ENCODE data around the gene CASP6.

GRCh38 chr4:109722357-109722756 is 19.1 kb upstream of the CASP6 start:
- TF ChIP-seq CTCF (IDR thresholded peaks at IDR 0.05) (no peak), POLR2AphosphoS5 (IDR thresholded peaks at IDR 0.05) (no peak), POLR2A (IDR thresholded peaks at IDR 0.05) (no peak)

All from breast epithelium (tissue), 3 donors.